ENCODE results near the gene COX5A. TPM values are rescaled to one million over a fixed set of nuclear protein-coding genes. Genes with fewer than 3 reads are reported as not detected.

Gene COX5A
- total and polyA plus RNA-seq, 2 of the 13 experiments (the other 11 are each of a cell fraction or from before 2014, with no cell fraction given) = 158 to 218 TPM

DNA sequence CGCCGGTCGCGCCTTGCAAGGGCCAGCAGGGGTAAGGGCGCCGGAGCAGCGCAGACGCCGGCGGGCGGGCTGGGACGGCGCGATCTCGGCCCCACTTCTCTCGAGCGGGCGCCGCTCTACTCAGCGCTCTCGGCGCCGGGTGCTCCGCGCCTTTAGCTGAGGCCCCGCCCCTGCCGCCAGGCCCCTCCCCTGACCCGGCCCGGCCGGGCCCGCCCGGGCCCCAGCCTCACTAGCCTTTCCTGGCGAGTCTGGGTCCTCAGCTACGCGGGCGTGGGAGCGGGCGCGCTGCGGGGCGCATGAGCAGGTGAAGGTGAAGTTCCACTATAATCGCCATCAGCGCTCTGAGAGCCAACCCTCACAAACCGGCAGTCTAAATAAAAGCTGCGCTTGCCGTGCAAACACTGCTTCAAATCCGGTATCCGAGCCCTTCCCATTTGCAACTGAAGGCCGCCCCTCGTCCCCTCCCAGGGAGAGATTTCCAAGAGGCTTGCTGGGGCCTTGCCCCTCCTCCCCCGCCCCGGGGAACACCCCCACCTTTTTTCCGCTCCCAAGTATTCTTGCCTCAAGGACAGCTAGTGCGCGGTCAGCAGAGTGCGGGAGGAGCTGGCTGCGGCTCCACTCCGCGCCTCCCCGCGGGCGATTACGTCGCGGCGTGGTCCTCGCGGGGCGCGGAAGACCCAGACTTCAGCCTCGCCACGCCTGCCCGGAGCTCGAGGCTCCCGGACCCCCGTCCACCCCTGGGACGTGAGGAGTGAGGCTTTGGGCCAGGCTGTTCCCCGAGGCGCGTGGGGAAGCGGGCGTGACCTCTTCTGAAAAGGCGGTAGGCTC, 19.0 kb upstream of the COX5A start, which contains the start of gene RPP25:
RPP25 (minus strand) TSS at position 125 of the 828 bp plus-strand sequence. CDS start 189 bp downstream, outside the sequence.
- no peaks in the 10 kb centered on the region for H3K9me3 ChIP-seq (ENCODE audit: low read length)
- H2AFZ ChIP-seq (ENCODE audit: low read length) = no peak within 1 kb of the TSS
- no peak within 1 kb of the TSS for H3K27ac ChIP-seq (ENCODE audit: extremely low read length, insufficient read depth, low read length)
- ChIA-PET POLR2A (interaction anchor here (0.6 to 1.0 kb wide), 3 partner anchors 50 to 183 kb away, joined by 3 to 6 read pairs (median 3); partner anchors contain the start of genes FAM219B and PPCDC), CTCF (ENCODE audit: low intra/inter-chr PET ratio, low total read pairs) (no interaction called here)
- peaks cover 5 to 56% of the 10 kb centered on the region in 2 experiments; a peak in 4 of 5 replicates for H3K27me3 ChIP-seq (ENCODE audit: control insufficient read depth in 1 of 2, insufficient read depth in 2 of 2, low read length in 2 of 2)
- peak within 1 kb of the TSS; percentile 30; the same call in 1 of the 2 replicates for H3K9ac ChIP-seq (ENCODE audit: insufficient read depth, low read depth, low read length)
- H3K4me2 ChIP-seq (ENCODE audit: low read depth, low read length) = peak within 1 kb of the TSS; percentile 97
- no peaks in the 10 kb centered on the region for H4K20me1 ChIP-seq (ENCODE audit: insufficient read depth, low read length)
- WGBS (ENCODE audit: low lambda C conversion rate) = 1% methylated on average over 12 of the region's 83 CpGs
- BruUV-seq (replicated peaks) = no TSS peak
- no peaks in the 10 kb centered on the region for H3K36me3 ChIP-seq (replicated peaks in 1 of 2; ENCODE audit: control insufficient read depth in 1 of 2, insufficient read depth in 2 of 2, low read length in 2 of 2)
- FAIRE-seq = no peak
- intact Hi-C loops (cut with micrococcal nuclease; ENCODE audit: unreplicated experiment) (no loop called here), in situ Hi-C loops (cut with HindIII; ENCODE audit: extremely low pct_ligation_motif_present, low pct_unique_long_range_greater_than_20kb) (loop anchor here (10.0 kb wide), 2 partner anchors 182 to 322 kb away; no protein-coding TSS in a partner anchor)
- H3K4me1 ChIP-seq (ENCODE audit: insufficient read depth, low read length) = peaks cover 18% of the 10 kb centered on the region
- H3K79me2 ChIP-seq (ENCODE audit: insufficient read depth, low read length) = no peaks in the 10 kb centered on the region
- peak; percentile 27 for DNase-seq (ENCODE audit: low spot score)
- ATAC-seq = peak; percentile 84
- H3K4me3 ChIP-seq (replicated peaks in 1 of 3; ENCODE audit: insufficient read depth in 1 of 3, low read depth in 2 of 3, low read length in 3 of 3) = peak within 1 kb of the TSS; percentile 60 to 78 (median 63)
- TF ChIP-seq SRSF9 (IDR thresholded peaks at IDR 0.05; ENCODE audit: borderline replicate concordance, insufficient read depth, low read depth, low read length, poor library complexity, severe bottlenecking) (no peak), ZNF644 (CRISPR knock-in tag; IDR thresholded peaks at IDR 0.05; ENCODE audit: low read depth) (no peak), GPN1 (CRISPR knock-in tag; IDR thresholded peaks at IDR 0.05; ENCODE audit: borderline replicate concordance) (no peak)
- TF ChIP-seq, protein P1, sequence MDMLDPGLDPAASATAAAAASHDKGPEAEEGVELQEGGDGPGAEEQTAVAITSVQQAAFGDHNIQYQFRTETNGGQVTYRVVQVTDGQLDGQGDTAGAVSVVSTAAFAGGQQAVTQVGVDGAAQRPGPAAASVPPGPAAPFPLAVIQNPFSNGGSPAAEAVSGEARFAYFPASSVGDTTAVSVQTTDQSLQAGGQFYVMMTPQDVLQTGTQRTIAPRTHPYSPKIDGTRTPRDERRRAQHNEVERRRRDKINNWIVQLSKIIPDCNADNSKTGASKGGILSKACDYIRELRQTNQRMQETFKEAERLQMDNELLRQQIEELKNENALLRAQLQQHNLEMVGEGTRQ (IDR thresholded peaks at IDR 0.05; ENCODE audit: low read depth, low read length) = no peak
- TF ChIP-seq, protein P1 (CRISPR knock-in tag; IDR thresholded peaks at IDR 0.05; ENCODE audit: borderline replicate concordance) = no peak
- TF ChIP-seq, protein P2, sequence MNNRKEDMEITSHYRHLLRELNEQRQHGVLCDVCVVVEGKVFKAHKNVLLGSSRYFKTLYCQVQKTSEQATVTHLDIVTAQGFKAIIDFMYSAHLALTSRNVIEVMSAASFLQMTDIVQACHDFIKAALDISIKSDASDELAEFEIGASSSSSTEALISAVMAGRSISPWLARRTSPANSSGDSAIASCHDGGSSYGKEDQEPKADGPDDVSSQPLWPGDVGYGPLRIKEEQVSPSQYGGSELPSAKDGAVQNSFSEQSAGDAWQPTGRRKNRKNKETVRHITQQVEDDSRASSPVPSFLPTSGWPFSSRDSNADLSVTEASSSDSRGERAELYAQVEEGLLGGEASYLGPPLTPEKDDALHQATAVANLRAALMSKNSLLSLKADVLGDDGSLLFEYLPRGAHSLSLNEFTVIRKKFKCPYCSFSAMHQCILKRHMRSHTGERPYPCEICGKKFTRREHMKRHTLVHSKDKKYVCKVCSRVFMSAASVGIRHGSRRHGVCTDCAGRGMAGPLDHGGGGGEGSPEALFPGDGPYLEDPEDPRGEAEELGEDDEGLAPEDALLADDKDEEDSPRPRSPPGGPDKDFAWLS (CRISPR knock-in tag; IDR thresholded peaks at IDR 0.05; ENCODE audit: borderline replicate concordance) = no peak
- TF ChIP-seq, protein P3, sequence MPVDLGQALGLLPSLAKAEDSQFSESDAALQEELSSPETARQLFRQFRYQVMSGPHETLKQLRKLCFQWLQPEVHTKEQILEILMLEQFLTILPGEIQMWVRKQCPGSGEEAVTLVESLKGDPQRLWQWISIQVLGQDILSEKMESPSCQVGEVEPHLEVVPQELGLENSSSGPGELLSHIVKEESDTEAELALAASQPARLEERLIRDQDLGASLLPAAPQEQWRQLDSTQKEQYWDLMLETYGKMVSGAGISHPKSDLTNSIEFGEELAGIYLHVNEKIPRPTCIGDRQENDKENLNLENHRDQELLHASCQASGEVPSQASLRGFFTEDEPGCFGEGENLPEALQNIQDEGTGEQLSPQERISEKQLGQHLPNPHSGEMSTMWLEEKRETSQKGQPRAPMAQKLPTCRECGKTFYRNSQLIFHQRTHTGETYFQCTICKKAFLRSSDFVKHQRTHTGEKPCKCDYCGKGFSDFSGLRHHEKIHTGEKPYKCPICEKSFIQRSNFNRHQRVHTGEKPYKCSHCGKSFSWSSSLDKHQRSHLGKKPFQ (CRISPR knock-in tag; IDR thresholded peaks at IDR 0.05; ENCODE audit: insufficient replicate concordance) = no peak
- TF ChIP-seq, protein P4, sequence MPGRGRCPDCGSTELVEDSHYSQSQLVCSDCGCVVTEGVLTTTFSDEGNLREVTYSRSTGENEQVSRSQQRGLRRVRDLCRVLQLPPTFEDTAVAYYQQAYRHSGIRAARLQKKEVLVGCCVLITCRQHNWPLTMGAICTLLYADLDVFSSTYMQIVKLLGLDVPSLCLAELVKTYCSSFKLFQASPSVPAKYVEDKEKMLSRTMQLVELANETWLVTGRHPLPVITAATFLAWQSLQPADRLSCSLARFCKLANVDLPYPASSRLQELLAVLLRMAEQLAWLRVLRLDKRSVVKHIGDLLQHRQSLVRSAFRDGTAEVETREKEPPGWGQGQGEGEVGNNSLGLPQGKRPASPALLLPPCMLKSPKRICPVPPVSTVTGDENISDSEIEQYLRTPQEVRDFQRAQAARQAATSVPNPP (CRISPR knock-in tag; IDR thresholded peaks at IDR 0.05) = no peak
- TF ChIP-seq, protein P5, sequence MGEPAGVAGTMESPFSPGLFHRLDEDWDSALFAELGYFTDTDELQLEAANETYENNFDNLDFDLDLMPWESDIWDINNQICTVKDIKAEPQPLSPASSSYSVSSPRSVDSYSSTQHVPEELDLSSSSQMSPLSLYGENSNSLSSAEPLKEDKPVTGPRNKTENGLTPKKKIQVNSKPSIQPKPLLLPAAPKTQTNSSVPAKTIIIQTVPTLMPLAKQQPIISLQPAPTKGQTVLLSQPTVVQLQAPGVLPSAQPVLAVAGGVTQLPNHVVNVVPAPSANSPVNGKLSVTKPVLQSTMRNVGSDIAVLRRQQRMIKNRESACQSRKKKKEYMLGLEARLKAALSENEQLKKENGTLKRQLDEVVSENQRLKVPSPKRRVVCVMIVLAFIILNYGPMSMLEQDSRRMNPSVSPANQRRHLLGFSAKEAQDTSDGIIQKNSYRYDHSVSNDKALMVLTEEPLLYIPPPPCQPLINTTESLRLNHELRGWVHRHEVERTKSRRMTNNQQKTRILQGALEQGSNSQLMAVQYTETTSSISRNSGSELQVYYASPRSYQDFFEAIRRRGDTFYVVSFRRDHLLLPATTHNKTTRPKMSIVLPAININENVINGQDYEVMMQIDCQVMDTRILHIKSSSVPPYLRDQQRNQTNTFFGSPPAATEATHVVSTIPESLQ (CRISPR knock-in tag; conservative IDR thresholded peaks at IDR 0.05) = no peak
- TF ChIP-seq, protein P6, sequence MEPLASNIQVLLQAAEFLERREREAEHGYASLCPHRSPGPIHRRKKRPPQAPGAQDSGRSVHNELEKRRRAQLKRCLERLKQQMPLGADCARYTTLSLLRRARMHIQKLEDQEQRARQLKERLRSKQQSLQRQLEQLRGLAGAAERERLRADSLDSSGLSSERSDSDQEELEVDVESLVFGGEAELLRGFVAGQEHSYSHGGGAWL (CRISPR knock-in tag; IDR thresholded peaks at IDR 0.05) = peak; percentile 16; the same call in 1 of the 2 replicates
- TF ChIP-seq, protein P7, sequence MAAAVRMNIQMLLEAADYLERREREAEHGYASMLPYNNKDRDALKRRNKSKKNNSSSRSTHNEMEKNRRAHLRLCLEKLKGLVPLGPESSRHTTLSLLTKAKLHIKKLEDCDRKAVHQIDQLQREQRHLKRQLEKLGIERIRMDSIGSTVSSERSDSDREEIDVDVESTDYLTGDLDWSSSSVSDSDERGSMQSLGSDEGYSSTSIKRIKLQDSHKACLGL (CRISPR knock-in tag; IDR thresholded peaks at IDR 0.05) = peak; percentile 53

Measured in HepG2 (cell line).